UCSD-AML1 (cell line): ENCODE data around the gene MUC2.

Experiments used
- DNase-seq: peaks from one replicate; lab custom pipeline; 2025; ENCODE audit not compliant: unreplicated experiment; lab: John Stamatoyannopoulos, UW

MUC2 gene

GRCh38 chr11:1036303-1036923 is 38.3 kb upstream of the MUC2 start, which contains the start of gene MUC6:
MUC6 (minus strand) TSS chr11:1036718; CDS start chr11:1036655, 63 bp downstream.
- DNase-seq, result no peak

- no peak for DNase-seq
Observed at GRCh38 chr11:1036931-1037330, 37.7 kb upstream of the MUC2 start.

GRCh38 chr11:1037506-1038055 is 37.1 kb upstream of the MUC2 start:
- no peak for DNase-seq

GRCh38 chr11:1038361-1038760 is 36.3 kb upstream of the MUC2 start:
- no peak for DNase-seq

- no peak for DNase-seq
Observed at GRCh38 chr11:1038921-1039320, 35.8 kb upstream of the MUC2 start.

GRCh38 chr11:1039481-1040427 is 34.9 kb upstream of the MUC2 start:
- no peak for DNase-seq

GRCh38 chr11:1040428-1041148 is 34.1 kb upstream of the MUC2 start:
- no peak for DNase-seq

GRCh38 chr11:1041149-1041467 is 33.6 kb upstream of the MUC2 start:
- no peak for DNase-seq

- DNase-seq, result no peak
Observed at GRCh38 chr11:1041471-1041870, 33.2 kb upstream of the MUC2 start.

GRCh38 chr11:1041936-1042608 is 32.6 kb upstream of the MUC2 start:
- no peak for DNase-seq

GRCh38 chr11:1042626-1043562 is 31.8 kb upstream of the MUC2 start:
- DNase-seq, result no peak

GRCh38 chr11:1043563-1044096 is 31.0 kb upstream of the MUC2 start:
- no peak for DNase-seq

- DNase-seq, result no peak
Observed at GRCh38 chr11:1044160-1044559, 30.5 kb upstream of the MUC2 start.

- no peak for DNase-seq
Observed at GRCh38 chr11:1047595-1048156, 27.0 kb upstream of the MUC2 start.

- DNase-seq, result no peak
Observed at GRCh38 chr11:1048375-1049070, 26.2 kb upstream of the MUC2 start.

GRCh38 chr11:1049071-1049405 is 25.6 kb upstream of the MUC2 start:
- DNase-seq, result no peak

- DNase-seq, result no peak
Observed at GRCh38 chr11:1049431-1049891, 25.2 kb upstream of the MUC2 start.

GRCh38 chr11:1049911-1050580 is 24.6 kb upstream of the MUC2 start:
- no peak for DNase-seq
